ENCODE results near the gene AGAP2. TPM values are rescaled to one million over a fixed set of nuclear protein-coding genes. Genes with fewer than 3 reads are reported as not detected.

AGAP2 gene
- total RNA-seq, 1 experiment from 2014 or later, result 0.57 TPM

GRCh38 chr12:57713209-57713608 lies 25.3 kb downstream of the AGAP2 start:
- no peak for TF ChIP-seq CTCF (IDR thresholded peaks at IDR 0.05; ENCODE audit: unreplicated experiment)
- Mint-ChIP-seq H3K4me3 (ENCODE audit: low read depth, unreplicated experiment) (no peak overlapping the region), H3K27me3 (ENCODE audit: unreplicated experiment) (no peaks in the 10 kb centered on the region), H3K4me1 (ENCODE audit: low read depth, unreplicated experiment) (no peaks in the 10 kb centered on the region), H3K27ac (ENCODE audit: unreplicated experiment) (no peak overlapping the region), H3K9me3 (ENCODE audit: low read depth, unreplicated experiment) (no peaks in the 10 kb centered on the region), H3K36me3 (ENCODE audit: insufficient read depth, unreplicated experiment) (peaks cover 19% of the 10 kb centered on the region)
- intact Hi-C loops (cut with micrococcal nuclease; ENCODE audit: unreplicated experiment), result no loop called here
- CTCF ChIA-PET, result no interaction called here
- DNase-seq, result no peak
- no TSS peak for BruUV-seq (replicated peaks)

GRCh38 chr12:57712701-57713100 lies 25.8 kb downstream of the AGAP2 start:
- no peak overlapping the region for H3K27ac Mint-ChIP-seq (ENCODE audit: unreplicated experiment)
- CTCF ChIA-PET, result no interaction called here
- H3K27me3 Mint-ChIP-seq (ENCODE audit: unreplicated experiment), result no peaks in the 10 kb centered on the region
- no TSS peak for BruUV-seq (replicated peaks)
- no peaks in the 10 kb centered on the region for H3K4me1 Mint-ChIP-seq (ENCODE audit: low read depth, unreplicated experiment)
- H3K9me3 Mint-ChIP-seq (ENCODE audit: low read depth, unreplicated experiment), result no peaks in the 10 kb centered on the region
- no peak overlapping the region for H3K4me3 Mint-ChIP-seq (ENCODE audit: low read depth, unreplicated experiment)
- intact Hi-C loops (cut with micrococcal nuclease; ENCODE audit: unreplicated experiment), result no loop called here
- no peak for TF ChIP-seq CTCF (IDR thresholded peaks at IDR 0.05; ENCODE audit: unreplicated experiment)
- peaks cover 17% of the 10 kb centered on the region for H3K36me3 Mint-ChIP-seq (ENCODE audit: insufficient read depth, unreplicated experiment)
- DNase-seq, result no peak

- Mint-ChIP-seq H3K4me1 (ENCODE audit: low read depth, unreplicated experiment) (no peaks in the 10 kb centered on the region), H3K9me3 (ENCODE audit: low read depth, unreplicated experiment) (no peaks in the 10 kb centered on the region), H3K27me3 (ENCODE audit: unreplicated experiment) (no peaks in the 10 kb centered on the region), H3K36me3 (ENCODE audit: insufficient read depth, unreplicated experiment) (peaks cover 5% of the 10 kb centered on the region), H3K4me3 (ENCODE audit: low read depth, unreplicated experiment) (no peak overlapping the region), H3K27ac (ENCODE audit: unreplicated experiment) (no peak overlapping the region)
- no TSS peak for BruUV-seq (replicated peaks)
- DNase-seq, result no peak
- CTCF ChIA-PET, result interaction anchor here (0.7 kb wide), 1 partner anchor 57 kb away, joined by 3 read pairs; no protein-coding TSS in a partner anchor
- intact Hi-C loops (cut with micrococcal nuclease; ENCODE audit: unreplicated experiment), result no loop called here
- TF ChIP-seq CTCF (IDR thresholded peaks at IDR 0.05; ENCODE audit: unreplicated experiment), result no peak
Measured at GRCh38 chr12:57708296-57708695, 30.2 kb downstream of the AGAP2 start.

GRCh38 chr12:57707250-57707649 lies 31.3 kb downstream of the AGAP2 start:
- no peak for TF ChIP-seq CTCF (IDR thresholded peaks at IDR 0.05; ENCODE audit: unreplicated experiment)
- CTCF ChIA-PET, result no interaction called here

More at GRCh38 chr12:57707250-57707649, 31.3 kb downstream of the AGAP2 start:
- no peak overlapping the region for H3K27ac Mint-ChIP-seq (ENCODE audit: unreplicated experiment)
- peaks cover 15% of the 10 kb centered on the region for H3K36me3 Mint-ChIP-seq (ENCODE audit: insufficient read depth, unreplicated experiment)
- no TSS peak for BruUV-seq (replicated peaks)
- no peaks in the 10 kb centered on the region for H3K9me3 Mint-ChIP-seq (ENCODE audit: low read depth, unreplicated experiment)
- H3K4me1 Mint-ChIP-seq (ENCODE audit: low read depth, unreplicated experiment), result no peaks in the 10 kb centered on the region
- no peak overlapping the region for H3K4me3 Mint-ChIP-seq (ENCODE audit: low read depth, unreplicated experiment)
- intact Hi-C loops (cut with micrococcal nuclease; ENCODE audit: unreplicated experiment), result no loop called here
- H3K27me3 Mint-ChIP-seq (ENCODE audit: unreplicated experiment), result no peaks in the 10 kb centered on the region
- DNase-seq, result no peak
